ENCODE data around the gene BCL7B. TPM values are rescaled to one million over a fixed set of nuclear protein-coding genes. Genes with fewer than 3 reads are reported as not detected.
"Not testable (repeated sequence)": the region's sequence is repeated elsewhere in the genome, so short reads cannot be mapped to it uniquely, and the experiment has no call there.

Gene BCL7B
- total and polyA plus RNA-seq, 2 donors (not counting 3 experiments of a cell fraction or from before 2014, with no cell fraction given): 61.2 to 68.3 TPM

- CTCF ChIA-PET: interaction anchor here (0.7 to 4.1 kb wide), 3 partner anchors 21 to 44 kb away, joined by 3 to 27 read pairs (median 5); no protein-coding TSS in a partner anchor
- no peaks in the 10 kb centered on the region for H4K20me1 ChIP-seq (replicated peaks; ENCODE audit: control insufficient read depth, extremely low read depth, insufficient read depth, low read length)
- H3K9ac ChIP-seq (replicated peaks; ENCODE audit: extremely low read depth, insufficient read depth, low read length): no peak overlapping the region
- POLR2A ChIA-PET: no interaction called here
- TF ChIP-seq GATA2 (IDR thresholded peaks at IDR 0.05; ENCODE audit: insufficient read depth, insufficient read length, low read depth, low read length): no peak
- H3K27ac ChIP-seq (ENCODE audit: insufficient read depth, low read depth, low read length): no peak overlapping the region
- DNase-seq (ENCODE audit: low read depth, low spot score) (no peak), FAIRE-seq (no peak)
- no peak overlapping the region for H3K4me3 ChIP-seq (replicated peaks in 1 of 3; ENCODE audit: insufficient read depth in 1 of 3, low read depth in 1 of 3, low read length in 3 of 3)
- BruUV-seq (replicated peaks): no TSS peak
- intact Hi-C loops (cut with micrococcal nuclease) (no loop called here), dilution Hi-C loops (cut with MboI; ENCODE audit: extremely low pct_ligation_motif_present, low sequenced_read_pairs) (no loop called here)
- no peaks in the 10 kb centered on the region for H3K79me2 ChIP-seq (ENCODE audit: control insufficient read depth, insufficient read depth, low read length)
- no peaks in the 10 kb centered on the region for H3K9me1 ChIP-seq (replicated peaks; ENCODE audit: control insufficient read depth, extremely low read depth, insufficient read depth, low read length)
- H3K36me3 ChIP-seq (ENCODE audit: control insufficient read depth in 2 of 2, extremely low read depth in 1 of 2, insufficient read depth in 2 of 2, low read length in 2 of 2): no peaks in the 10 kb centered on the region
- no peaks in the 10 kb centered on the region for H3K9me3 ChIP-seq (replicated peaks; ENCODE audit: control insufficient read depth, insufficient read depth, low read length)
- no peak overlapping the region for H2AFZ ChIP-seq (ENCODE audit: low read depth, low read length)
- H3K4me2 ChIP-seq (ENCODE audit: insufficient read depth, low read length): no peak overlapping the region
- H3K4me1 ChIP-seq (ENCODE audit: control insufficient read depth, extremely low read depth, insufficient read depth, low read length): peaks cover 12% of the 10 kb centered on the region
- H3K27me3 ChIP-seq (ENCODE audit: control insufficient read depth in 2 of 2, insufficient read depth in 2 of 2, low read length in 2 of 2): no peaks in the 10 kb centered on the region
Observed at GRCh38 chr7:73585196-73585595, 27.7 kb upstream of the BCL7B start.

GRCh38 chr7:73582664-73583202 lies 25.2 kb upstream of the BCL7B start:
- ChIA-PET CTCF (interaction anchor here (1.1 to 1.7 kb wide), 2 partner anchors 24 to 155 kb away, joined by 4 to 13 read pairs; partner anchors contain the start of gene ABHD11), POLR2A (no interaction called here)
- TF ChIP-seq POLR2A (IDR thresholded peaks at IDR 0.05; ENCODE audit: low read depth, low read length) (no peak), POLR2AphosphoS5 (IDR thresholded peaks at IDR 0.05; ENCODE audit: insufficient read depth, low read depth, low read length) (no peak), FOS (IDR thresholded peaks at IDR 0.05; ENCODE audit: borderline replicate concordance, insufficient read depth, low read length) (no peak), JUN (IDR thresholded peaks at IDR 0.05; ENCODE audit: borderline replicate concordance, insufficient read depth, insufficient read length, low read depth) (no peak), CTCF (IDR thresholded peaks at IDR 0.05; ENCODE audit: extremely low read depth in 1 of 2, insufficient read depth in 1 of 2, low read depth in 1 of 2, low read length in 2 of 2) (no peak), EZH2 (IDR thresholded peaks at IDR 0.05; ENCODE audit: borderline replicate concordance, low read depth, low read length, severe bottlenecking) (no peak), MAX (IDR thresholded peaks at IDR 0.05; ENCODE audit: insufficient read depth, insufficient read length) (no peak), MYC (IDR thresholded peaks at IDR 0.05; ENCODE audit: low read depth, low read length) (no peak)
- Histone ChIP-seq H3K36me3 (ENCODE audit: control insufficient read depth in 2 of 2, extremely low read depth in 1 of 2, insufficient read depth in 2 of 2, low read length in 2 of 2) (no peaks in the 10 kb centered on the region), H3K27ac (ENCODE audit: insufficient read depth, low read depth, low read length) (no peak overlapping the region), H2AFZ (ENCODE audit: low read depth, low read length) (no peak overlapping the region), H3K4me1 (ENCODE audit: control insufficient read depth, extremely low read depth, insufficient read depth, low read length) (peaks cover 16% of the 10 kb centered on the region), H3K79me2 (ENCODE audit: control insufficient read depth, insufficient read depth, low read length) (peaks cover 7% of the 10 kb centered on the region), H3K9me3 (replicated peaks; ENCODE audit: control insufficient read depth, insufficient read depth, low read length) (no peaks in the 10 kb centered on the region), H3K27me3 (ENCODE audit: control insufficient read depth in 2 of 2, insufficient read depth in 2 of 2, low read length in 2 of 2) (no peaks in the 10 kb centered on the region), H3K4me2 (ENCODE audit: insufficient read depth, low read length) (no peak overlapping the region), H3K9me1 (replicated peaks; ENCODE audit: control insufficient read depth, extremely low read depth, insufficient read depth, low read length) (no peaks in the 10 kb centered on the region), H3K9ac (replicated peaks; ENCODE audit: extremely low read depth, insufficient read depth, low read length) (no peak overlapping the region), H3K4me3 (replicated peaks in 1 of 3; ENCODE audit: insufficient read depth in 1 of 3, low read depth in 1 of 3, low read length in 3 of 3) (no peak overlapping the region), H4K20me1 (replicated peaks; ENCODE audit: control insufficient read depth, extremely low read depth, insufficient read depth, low read length) (no peaks in the 10 kb centered on the region)
- intact Hi-C loops (cut with micrococcal nuclease) (loop anchor here (1.0 kb wide), 1 partner anchor 60 kb away; the partner anchor contains the start of gene BAZ1B), dilution Hi-C loops (cut with MboI; ENCODE audit: extremely low pct_ligation_motif_present, low sequenced_read_pairs) (no loop called here)
- no peak for DNase-seq (ENCODE audit: low read depth, low spot score)
- FAIRE-seq: peak; percentile 21
- no TSS peak for BruUV-seq (replicated peaks)

- H3K9me1 ChIP-seq (replicated peaks; ENCODE audit: control insufficient read depth, extremely low read depth, insufficient read depth, low read length); H3K4me3 ChIP-seq (replicated peaks in 1 of 3; ENCODE audit: insufficient read depth in 1 of 3, low read depth in 1 of 3, low read length in 3 of 3); dilution Hi-C loops (cut with MboI; ENCODE audit: extremely low pct_ligation_motif_present, low sequenced_read_pairs); H3K4me2 ChIP-seq (ENCODE audit: insufficient read depth, low read length); H2AFZ ChIP-seq (ENCODE audit: low read depth, low read length); H3K9ac ChIP-seq (replicated peaks; ENCODE audit: extremely low read depth, insufficient read depth, low read length); DNase-seq (ENCODE audit: low read depth, low spot score); H3K27ac ChIP-seq (ENCODE audit: insufficient read depth, low read depth, low read length); H3K27me3 ChIP-seq (ENCODE audit: control insufficient read depth in 2 of 2, insufficient read depth in 2 of 2, low read length in 2 of 2); H3K9me3 ChIP-seq (replicated peaks; ENCODE audit: control insufficient read depth, insufficient read depth, low read length); FAIRE-seq; H4K20me1 ChIP-seq (replicated peaks; ENCODE audit: control insufficient read depth, extremely low read depth, insufficient read depth, low read length); H3K36me3 ChIP-seq (ENCODE audit: control insufficient read depth in 2 of 2, extremely low read depth in 1 of 2, insufficient read depth in 2 of 2, low read length in 2 of 2); BruUV-seq (replicated peaks); CTCF ChIA-PET; intact Hi-C loops (cut with micrococcal nuclease); POLR2A ChIA-PET: not testable (repeated sequence)
- Histone ChIP-seq H3K79me2 (ENCODE audit: control insufficient read depth, insufficient read depth, low read length) (peaks cover 23% of the 10 kb centered on the region), H3K4me1 (ENCODE audit: control insufficient read depth, extremely low read depth, insufficient read depth, low read length) (peaks cover 20% of the 10 kb centered on the region)
Observed at GRCh38 chr7:73581006-73581405, 23.5 kb upstream of the BCL7B start.

All from endothelial cell of umbilical vein (primary cell).